Skeletal muscle satellite cell (primary cell): Measurements from ENCODE around the gene ATP6AP2.
"Not testable (repeated sequence)": the region's sequence is repeated elsewhere in the genome, so short reads cannot be mapped to it uniquely, and the experiment has no call there.

ENCODE experiments used
- H3K27me3 ChIP-seq: 2 replicates; pipeline ENCODE4 v1.7.0; 2013; ENCODE audit warnings: low read length; ENCODE audit not compliant: control insufficient read depth, insufficient read depth
- H3K36me3 ChIP-seq: 2 replicates; pipeline ENCODE4 v1.7.0; 2013; ENCODE audit warnings: mild to moderate bottlenecking, control low read depth, low read length; ENCODE audit not compliant: insufficient read depth
- H3K4me1 ChIP-seq: 2 replicates; pipeline ENCODE4 v1.7.0; 2013; ENCODE audit warnings: low read length; ENCODE audit not compliant: control insufficient read depth, insufficient read depth
- H3K4me2 ChIP-seq: 2 replicates; pipeline ENCODE4 v1.7.0; 2013; ENCODE audit warnings: mild to moderate bottlenecking, low read length
- H3K4me3 ChIP-seq: 2 replicates; pipeline ENCODE4 v1.7.0; 2013; ENCODE audit warnings: low read length
- H3K9ac ChIP-seq: 2 replicates; pipeline ENCODE4 v1.7.0; 2013; ENCODE audit warnings: mild to moderate bottlenecking, low read depth, low read length, moderate library complexity
- H3K9me3 ChIP-seq: replicated peaks from 2 replicates; pipeline ENCODE4 v1.7.0; 2013; ENCODE audit warnings: mild to moderate bottlenecking, control low read depth, low read length

Gene ATP6AP2

GRCh38 chrX:40546870-40547269, 33.9 kb upstream of the ATP6AP2 start:
- no peaks in the 10 kb centered on the region for H3K36me3 ChIP-seq
- no peak overlapping the region for H3K4me3 ChIP-seq
- peaks cover 6% of the 10 kb centered on the region for H3K4me1 ChIP-seq
- H3K4me2 ChIP-seq, result no peak overlapping the region
- H3K9me3 ChIP-seq, result no peaks in the 10 kb centered on the region
- peaks cover 31% of the 10 kb centered on the region for H3K27me3 ChIP-seq
- H3K9ac ChIP-seq, result no peak overlapping the region

GRCh38 chrX:40550066-40550465, 30.7 kb upstream of the ATP6AP2 start:
- H3K36me3 ChIP-seq, result no peaks in the 10 kb centered on the region
- H3K27me3 ChIP-seq, result peaks cover 48% of the 10 kb centered on the region
- no peak overlapping the region for H3K4me3 ChIP-seq
- H3K9ac ChIP-seq, result no peak overlapping the region
- no peaks in the 10 kb centered on the region for H3K9me3 ChIP-seq
- no peaks in the 10 kb centered on the region for H3K4me1 ChIP-seq
- no peak overlapping the region for H3K4me2 ChIP-seq

- Histone ChIP-seq H3K4me1 (no peaks in the 10 kb centered on the region), H3K4me2 (no peak overlapping the region), H3K27me3 (peaks cover 41% of the 10 kb centered on the region), H3K9ac (no peak overlapping the region), H3K36me3 (no peaks in the 10 kb centered on the region), H3K9me3 (no peaks in the 10 kb centered on the region), H3K4me3 (no peak overlapping the region)
Measured at GRCh38 chrX:40552768-40553167, 28.0 kb upstream of the ATP6AP2 start.

GRCh38 chrX:40558590-40558989, 22.2 kb upstream of the ATP6AP2 start:
- H3K9me3 ChIP-seq, result no peaks in the 10 kb centered on the region

GRCh38 chrX:40563784-40564183, 17.0 kb upstream of the ATP6AP2 start:
- no peaks in the 10 kb centered on the region for H3K36me3 ChIP-seq
- no peak overlapping the region for H3K9ac ChIP-seq

More at GRCh38 chrX:40558590-40558989, 22.2 kb upstream of the ATP6AP2 start:
- Histone ChIP-seq H3K4me1 (no peaks in the 10 kb centered on the region), H3K9ac (no peak overlapping the region), H3K4me3 (no peak overlapping the region), H3K36me3 (no peaks in the 10 kb centered on the region), H3K4me2 (no peak overlapping the region), H3K27me3 (peaks cover 28% of the 10 kb centered on the region)

GRCh38 chrX:40564447-40564846, 16.3 kb upstream of the ATP6AP2 start:
- Histone ChIP-seq H3K4me3 (no peak overlapping the region), H3K4me2 (no peak overlapping the region), H3K4me1 (no peaks in the 10 kb centered on the region), H3K9me3 (no peaks in the 10 kb centered on the region), H3K36me3 (no peaks in the 10 kb centered on the region), H3K9ac (no peak overlapping the region), H3K27me3 (peaks cover 52% of the 10 kb centered on the region)

More at GRCh38 chrX:40563784-40564183, 17.0 kb upstream of the ATP6AP2 start:
- Histone ChIP-seq H3K9me3 (no peaks in the 10 kb centered on the region), H3K27me3 (peaks cover 47% of the 10 kb centered on the region), H3K4me2 (no peak overlapping the region), H3K4me3 (no peak overlapping the region), H3K4me1 (no peaks in the 10 kb centered on the region)

GRCh38 chrX:40570346-40571093, 10.2 kb upstream of the ATP6AP2 start:
- H3K4me3 ChIP-seq, result no peak overlapping the region

GRCh38 chrX:40571164-40571563, 9.6 kb upstream of the ATP6AP2 start:
- H3K4me3 ChIP-seq, H3K9ac ChIP-seq, H3K36me3 ChIP-seq, H3K4me2 ChIP-seq, H3K9me3 ChIP-seq, H3K4me1 ChIP-seq: not testable (repeated sequence)
- peaks cover 48% of the 10 kb centered on the region for H3K27me3 ChIP-seq

More at GRCh38 chrX:40570346-40571093, 10.2 kb upstream of the ATP6AP2 start:
- Histone ChIP-seq H3K27me3 (peaks cover 54% of the 10 kb centered on the region), H3K9me3 (no peaks in the 10 kb centered on the region), H3K4me2 (no peak overlapping the region), H3K9ac (no peak overlapping the region), H3K36me3 (no peaks in the 10 kb centered on the region), H3K4me1 (no peaks in the 10 kb centered on the region)

GRCh38 chrX:40571600-40571999, 9.2 kb upstream of the ATP6AP2 start:
- no peak overlapping the region for H3K9ac ChIP-seq
- no peaks in the 10 kb centered on the region for H3K36me3 ChIP-seq
- no peaks in the 10 kb centered on the region for H3K4me1 ChIP-seq
- H3K4me2 ChIP-seq, result no peak overlapping the region
- H3K27me3 ChIP-seq, result peaks cover 43% of the 10 kb centered on the region
- no peaks in the 10 kb centered on the region for H3K9me3 ChIP-seq
- no peak overlapping the region for H3K4me3 ChIP-seq

- Histone ChIP-seq H3K9me3 (no peaks in the 10 kb centered on the region), H3K4me2 (no peak overlapping the region), H3K4me3 (no peak overlapping the region), H3K27me3 (peaks cover 43% of the 10 kb centered on the region), H3K36me3 (no peaks in the 10 kb centered on the region), H3K4me1 (no peaks in the 10 kb centered on the region), H3K9ac (no peak overlapping the region)
Measured at GRCh38 chrX:40573763-40574162, 7.0 kb upstream of the ATP6AP2 start.

- peaks cover 33% of the 10 kb centered on the region for H3K27me3 ChIP-seq
- not testable (repeated sequence) for H3K9ac ChIP-seq, H3K4me2 ChIP-seq, H3K36me3 ChIP-seq, H3K4me3 ChIP-seq, H3K9me3 ChIP-seq, H3K4me1 ChIP-seq
Measured at GRCh38 chrX:40575411-40575810, 5.4 kb upstream of the ATP6AP2 start.

- no peak overlapping the region for H3K4me3 ChIP-seq
- no peaks in the 10 kb centered on the region for H3K4me1 ChIP-seq
- no peaks in the 10 kb centered on the region for H3K36me3 ChIP-seq
- no peak overlapping the region for H3K9ac ChIP-seq
- H3K9me3 ChIP-seq, result no peaks in the 10 kb centered on the region
- no peak overlapping the region for H3K4me2 ChIP-seq
- peaks cover 26% of the 10 kb centered on the region for H3K27me3 ChIP-seq
Measured at GRCh38 chrX:40576291-40576690, 4.5 kb upstream of the ATP6AP2 start.
